ENCODE measurements around the gene RBM15B. TPM values are rescaled to one million over a fixed set of nuclear protein-coding genes. Genes with fewer than 3 reads are reported as not detected.
A peak's percentile ranks its signal among the peaks of the same experiment; 100 is the strongest.

Gene RBM15B, protein sequence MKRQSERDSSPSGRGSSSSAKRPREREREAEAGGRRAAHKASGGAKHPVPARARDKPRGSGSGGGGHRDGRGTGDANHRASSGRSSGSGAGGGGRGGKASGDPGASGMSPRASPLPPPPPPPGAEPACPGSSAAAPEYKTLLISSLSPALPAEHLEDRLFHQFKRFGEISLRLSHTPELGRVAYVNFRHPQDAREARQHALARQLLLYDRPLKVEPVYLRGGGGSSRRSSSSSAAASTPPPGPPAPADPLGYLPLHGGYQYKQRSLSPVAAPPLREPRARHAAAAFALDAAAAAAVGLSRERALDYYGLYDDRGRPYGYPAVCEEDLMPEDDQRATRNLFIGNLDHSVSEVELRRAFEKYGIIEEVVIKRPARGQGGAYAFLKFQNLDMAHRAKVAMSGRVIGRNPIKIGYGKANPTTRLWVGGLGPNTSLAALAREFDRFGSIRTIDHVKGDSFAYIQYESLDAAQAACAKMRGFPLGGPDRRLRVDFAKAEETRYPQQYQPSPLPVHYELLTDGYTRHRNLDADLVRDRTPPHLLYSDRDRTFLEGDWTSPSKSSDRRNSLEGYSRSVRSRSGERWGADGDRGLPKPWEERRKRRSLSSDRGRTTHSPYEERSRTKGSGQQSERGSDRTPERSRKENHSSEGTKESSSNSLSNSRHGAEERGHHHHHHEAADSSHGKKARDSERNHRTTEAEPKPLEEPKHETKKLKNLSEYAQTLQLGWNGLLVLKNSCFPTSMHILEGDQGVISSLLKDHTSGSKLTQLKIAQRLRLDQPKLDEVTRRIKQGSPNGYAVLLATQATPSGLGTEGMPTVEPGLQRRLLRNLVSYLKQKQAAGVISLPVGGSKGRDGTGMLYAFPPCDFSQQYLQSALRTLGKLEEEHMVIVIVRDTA
- total RNA-seq (2013), result 16.2 TPM
- polyA plus RNA-seq (10 to 100 TPM in 1 of 3 donors, 1 to 10 TPM in 2; 7.1 to 10.3 (median 9.1) TPM), polyA minus RNA-seq (20.2 and 39.7 TPM in 2 replicates), total RNA-seq (47.7 to 106 (median 77.8) reads per million in 11 experiments)

DNA sequence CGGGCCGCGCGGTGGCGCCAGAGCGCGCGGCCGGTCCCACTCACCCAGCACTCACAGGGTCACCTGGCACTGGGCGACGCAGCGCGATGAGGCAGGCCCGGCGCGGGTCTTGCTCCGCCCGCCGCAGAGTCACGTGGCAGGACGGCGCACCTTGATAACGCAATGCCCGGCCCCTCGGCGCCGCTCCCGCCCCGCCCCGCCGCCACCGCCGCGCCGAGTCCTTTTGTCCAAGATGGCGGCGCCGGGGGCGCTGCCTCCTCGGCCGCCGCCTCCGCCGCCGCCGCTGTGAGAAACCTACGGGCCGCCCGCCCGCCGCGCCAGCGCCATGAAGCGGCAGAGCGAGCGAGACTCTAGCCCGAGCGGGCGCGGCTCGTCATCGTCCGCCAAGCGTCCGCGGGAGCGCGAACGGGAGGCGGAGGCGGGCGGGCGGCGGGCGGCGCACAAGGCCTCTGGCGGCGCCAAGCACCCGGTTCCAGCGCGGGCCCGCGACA, at the start of gene RBM15B:
RBM15B (plus strand) TSS at position 211 of the 491 bp plus-strand sequence; CDS start at position 326, 115 bp downstream.
- H3K4me3 ChIP-seq (replicated peaks in 1 of 3; ENCODE audit: low read depth in 2 of 3, low read length in 3 of 3), result peak within 1 kb of the TSS; percentile 52 to 74 (median 62)
- peaks cover 38 to 50% of the 10 kb centered on the region in 2 donors for H3K4me1 ChIP-seq (ENCODE audit: control insufficient read depth in 1 of 2, insufficient read depth in 2 of 2, low read length in 2 of 2)
- intact Hi-C loops (cut with micrococcal nuclease), result loop anchor here (2.0 to 10.0 kb wide), 3 partner anchors 106 to 1036 kb away; partner anchors contain the start of genes CYB561D2 (in 1 of the 2), NPRL2 (in 1 of the 2), TEX264 (in 1 of the 2) and TMEM115 (in 1 of the 2)
- H3K27me3 ChIP-seq (ENCODE audit: control insufficient read depth in 2 of 2, insufficient read depth in 2 of 2, low read length in 2 of 2), result no peaks in the 10 kb centered on the region
- WGBS (ENCODE audit: insufficient coverage), result under 1% methylated on average over 83 of the region's 83 CpGs
- H3K79me2 ChIP-seq (ENCODE audit: insufficient read depth, low read length), result peaks cover 79% of the 10 kb centered on the region
- peak within 1 kb of the TSS; percentile 80 for H3K4me2 ChIP-seq (replicated peaks; ENCODE audit: extremely low read depth, low read length, poor library complexity, severe bottlenecking)
- peaks cover 45 to 55% of the 10 kb centered on the region in 2 donors for H3K36me3 ChIP-seq (replicated peaks in 1 of 2; ENCODE audit: control insufficient read depth in 1 of 2, insufficient read depth in 2 of 2, low read length in 2 of 2)
- peak; percentile 96 to 97 (median 97) for DNase-seq
- H3K36me3 Mint-ChIP-seq, result peaks cover 51 to 60% of the 10 kb centered on the region in 2 donors
- H2AFZ ChIP-seq (ENCODE audit: insufficient read depth, low read depth, low read length, poor library complexity, severe bottlenecking), result peak within 1 kb of the TSS; percentile 77
- TF ChIP-seq, protein P1, sequence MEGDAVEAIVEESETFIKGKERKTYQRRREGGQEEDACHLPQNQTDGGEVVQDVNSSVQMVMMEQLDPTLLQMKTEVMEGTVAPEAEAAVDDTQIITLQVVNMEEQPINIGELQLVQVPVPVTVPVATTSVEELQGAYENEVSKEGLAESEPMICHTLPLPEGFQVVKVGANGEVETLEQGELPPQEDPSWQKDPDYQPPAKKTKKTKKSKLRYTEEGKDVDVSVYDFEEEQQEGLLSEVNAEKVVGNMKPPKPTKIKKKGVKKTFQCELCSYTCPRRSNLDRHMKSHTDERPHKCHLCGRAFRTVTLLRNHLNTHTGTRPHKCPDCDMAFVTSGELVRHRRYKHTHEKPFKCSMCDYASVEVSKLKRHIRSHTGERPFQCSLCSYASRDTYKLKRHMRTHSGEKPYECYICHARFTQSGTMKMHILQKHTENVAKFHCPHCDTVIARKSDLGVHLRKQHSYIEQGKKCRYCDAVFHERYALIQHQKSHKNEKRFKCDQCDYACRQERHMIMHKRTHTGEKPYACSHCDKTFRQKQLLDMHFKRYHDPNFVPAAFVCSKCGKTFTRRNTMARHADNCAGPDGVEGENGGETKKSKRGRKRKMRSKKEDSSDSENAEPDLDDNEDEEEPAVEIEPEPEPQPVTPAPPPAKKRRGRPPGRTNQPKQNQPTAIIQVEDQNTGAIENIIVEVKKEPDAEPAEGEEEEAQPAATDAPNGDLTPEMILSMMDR (IDR thresholded peaks at IDR 0.05), result peak; percentile 86
- peaks cover 0 to 2% (median 0%) of the 10 kb centered on the region in 3 donors for H3K27me3 Mint-ChIP-seq (ENCODE audit: low read depth in 3 of 3)
- no peaks in the 10 kb centered on the region for H3K9me3 ChIP-seq (replicated peaks in 1 of 2; ENCODE audit: control insufficient read depth in 1 of 2, insufficient read depth in 1 of 2, low read length in 2 of 2)
- peaks cover 72% of the 10 kb centered on the region for H4K20me1 ChIP-seq (ENCODE audit: insufficient read depth, low read length)
- peaks cover 59% of the 10 kb centered on the region for H3K4me1 Mint-ChIP-seq
- peak within 1 kb of the TSS; percentile 82 for H3K9ac ChIP-seq (ENCODE audit: insufficient read depth, low read length, poor library complexity, severe bottlenecking)
- peak within 1 kb of the TSS; percentile 41 to 72 for H3K27ac ChIP-seq (ENCODE audit: low read depth in 1 of 2, low read length in 2 of 2)
- H3K9me3 Mint-ChIP-seq, result peaks cover 0 to 3% (median 0%) of the 10 kb centered on the region in 7 donors
- peak within 1 kb of the TSS; percentile 74 to 89 (median 84) for H3K27ac Mint-ChIP-seq
- H3K4me3 Mint-ChIP-seq, result peak within 1 kb of the TSS; percentile 79 to 84
